Measurements from ENCODE around the gene SDK1. TPM values are rescaled to one million over a fixed set of nuclear protein-coding genes. Genes with fewer than 3 reads are reported as not detected.
"Not testable (repeated sequence)": the region's sequence is repeated elsewhere in the genome, so short reads cannot be mapped to it uniquely, and the experiment has no call there.

The SDK1 gene
- polyA plus RNA-seq, 2 of the 4 experiments (the other 2 are of a cell fraction) = 0.12 to 0.28 TPM

DNA sequence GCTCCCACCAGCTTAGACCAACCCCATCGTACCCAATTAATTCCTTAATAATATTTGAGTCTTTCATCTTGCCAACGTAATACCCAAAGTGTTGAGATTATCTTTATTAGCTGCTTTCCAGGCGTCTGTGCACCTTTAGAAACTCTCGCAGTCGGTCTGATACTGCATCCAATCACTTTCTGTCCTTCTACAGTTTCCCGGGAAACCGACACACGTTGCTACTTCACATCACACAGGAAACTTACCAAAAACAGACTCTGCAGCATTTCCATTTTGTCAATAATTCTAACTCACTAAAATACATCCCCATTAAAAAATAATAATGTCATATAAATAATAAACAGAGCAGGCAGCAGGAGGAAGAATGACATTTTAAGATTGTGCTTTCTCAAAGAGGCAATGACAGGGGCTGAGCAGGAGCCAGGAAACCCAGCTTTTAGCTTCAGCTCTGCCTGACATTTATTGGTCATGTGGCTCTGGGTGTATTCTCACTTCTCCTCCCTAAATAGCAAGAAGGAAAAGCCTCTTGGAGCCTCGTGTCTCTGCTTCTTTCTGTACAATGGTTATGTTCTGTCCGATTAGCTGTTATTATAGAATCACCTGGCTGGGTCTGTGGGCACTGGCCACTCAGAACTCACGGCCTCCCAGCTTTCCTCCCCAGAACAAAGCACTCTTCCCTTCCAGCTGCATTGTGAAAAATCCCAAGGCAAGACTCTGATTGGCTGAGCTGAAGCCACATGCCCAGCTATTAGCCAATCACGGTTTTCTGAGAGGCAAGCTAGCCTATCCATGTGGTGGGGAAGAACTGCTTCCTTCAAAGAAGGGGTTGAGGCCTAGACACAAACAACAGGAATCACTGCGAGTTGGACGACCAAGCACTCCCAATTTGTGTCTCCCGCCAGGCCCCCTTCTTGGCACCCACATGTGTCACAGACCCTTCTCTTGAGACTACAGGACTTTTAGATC lies 956.4 kb downstream of the SDK1 start:
- Histone ChIP-seq H3K27ac (no peak overlapping the region), H3K4me2 (no peak overlapping the region), H3K9me3 (0 out of 3 replicates have a peak, but pooled peaks cover 4% of the 10 kb centered on the region), H3K4me3 (no peak overlapping the region), H3K4me1 (no peaks in the 10 kb centered on the region)
- ATAC-seq = no peak
- DNase-seq (ENCODE audit: low read depth in 1 of 2, low spot score in 1 of 2) = no peak
- FAIRE-seq = no peak
- ChIA-PET CTCF (no interaction called here), POLR2A (no interaction called here)
- no peak for TF ChIP-seq NPAS2 (CRISPR knock-in tag; IDR thresholded peaks at IDR 0.05; ENCODE audit: borderline replicate concordance)
- TF ChIP-seq, protein P1, sequence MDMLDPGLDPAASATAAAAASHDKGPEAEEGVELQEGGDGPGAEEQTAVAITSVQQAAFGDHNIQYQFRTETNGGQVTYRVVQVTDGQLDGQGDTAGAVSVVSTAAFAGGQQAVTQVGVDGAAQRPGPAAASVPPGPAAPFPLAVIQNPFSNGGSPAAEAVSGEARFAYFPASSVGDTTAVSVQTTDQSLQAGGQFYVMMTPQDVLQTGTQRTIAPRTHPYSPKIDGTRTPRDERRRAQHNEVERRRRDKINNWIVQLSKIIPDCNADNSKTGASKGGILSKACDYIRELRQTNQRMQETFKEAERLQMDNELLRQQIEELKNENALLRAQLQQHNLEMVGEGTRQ (IDR thresholded peaks at IDR 0.05) = 0 out of 2 replicates have a peak, but pooled peaks have one; percentile 20
- 58% methylated on average over 15 of the region's 15 CpGs for WGBS (ENCODE audit: missing lambda C conversion rate)

DNA sequence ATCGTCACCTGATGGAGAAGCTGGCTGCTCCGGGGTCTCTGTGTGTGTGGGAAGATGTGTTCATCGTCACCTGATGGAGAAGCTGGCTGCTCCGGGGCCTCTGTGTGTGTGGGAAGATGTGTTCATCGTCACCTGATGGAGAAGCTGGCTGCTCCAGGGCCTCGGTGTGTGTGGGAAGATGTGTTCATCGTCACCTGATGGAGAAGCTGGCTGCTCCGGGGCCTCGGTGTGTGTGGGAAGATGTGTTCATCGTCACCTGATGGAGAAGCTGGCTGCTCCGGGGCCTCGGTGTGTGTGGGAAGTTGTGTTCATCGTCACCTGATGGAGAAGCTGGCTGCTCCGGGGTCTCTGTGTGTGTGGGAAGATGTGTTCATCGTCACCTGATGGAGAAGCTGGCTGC lies 959.1 kb downstream of the SDK1 start:
- FAIRE-seq; H3K4me1 ChIP-seq; H3K4me3 ChIP-seq; H3K27ac ChIP-seq; ATAC-seq; H3K9me3 ChIP-seq; H3K4me2 ChIP-seq; DNase-seq (ENCODE audit: low read depth in 1 of 2, low spot score in 1 of 2); POLR2A ChIA-PET: not testable (repeated sequence)
- WGBS (ENCODE audit: missing lambda C conversion rate) = 72% methylated on average over 5 of the region's 15 CpGs
- CTCF ChIA-PET = interaction anchor here (0.6 kb wide), 1 partner anchor 371 kb away, joined by 4 read pairs; no protein-coding TSS in a partner anchor

GRCh38 chr7:4260867-4261600 lies 960.0 kb downstream of the SDK1 start:
- CTCF ChIA-PET = interaction anchor here (0.5 to 0.6 kb wide), 2 partner anchors 370 to 622 kb away, joined by 3 to 4 read pairs; no protein-coding TSS in a partner anchor
- TF ChIP-seq EP300 (IDR thresholded peaks at IDR 0.05) (no peak), HOXB5 (CRISPR knock-in tag; IDR thresholded peaks at IDR 0.05) (no peak), CBX2 (IDR thresholded peaks at IDR 0.05; ENCODE audit: borderline replicate concordance, low read depth) (no peak), TP53 (CRISPR knock-in tag; IDR thresholded peaks at IDR 0.05) (no peak), RAD21 (conservative IDR thresholded peaks at IDR 0.05 in 1 of 2, IDR thresholded peaks at IDR 0.05 in 1 of 2) (no peak), GATA3 (IDR thresholded peaks at IDR 0.05; ENCODE audit: borderline replicate concordance) (no peak), JUNB (IDR thresholded peaks at IDR 0.05) (no peak)
- TF ChIP-seq, protein P2, sequence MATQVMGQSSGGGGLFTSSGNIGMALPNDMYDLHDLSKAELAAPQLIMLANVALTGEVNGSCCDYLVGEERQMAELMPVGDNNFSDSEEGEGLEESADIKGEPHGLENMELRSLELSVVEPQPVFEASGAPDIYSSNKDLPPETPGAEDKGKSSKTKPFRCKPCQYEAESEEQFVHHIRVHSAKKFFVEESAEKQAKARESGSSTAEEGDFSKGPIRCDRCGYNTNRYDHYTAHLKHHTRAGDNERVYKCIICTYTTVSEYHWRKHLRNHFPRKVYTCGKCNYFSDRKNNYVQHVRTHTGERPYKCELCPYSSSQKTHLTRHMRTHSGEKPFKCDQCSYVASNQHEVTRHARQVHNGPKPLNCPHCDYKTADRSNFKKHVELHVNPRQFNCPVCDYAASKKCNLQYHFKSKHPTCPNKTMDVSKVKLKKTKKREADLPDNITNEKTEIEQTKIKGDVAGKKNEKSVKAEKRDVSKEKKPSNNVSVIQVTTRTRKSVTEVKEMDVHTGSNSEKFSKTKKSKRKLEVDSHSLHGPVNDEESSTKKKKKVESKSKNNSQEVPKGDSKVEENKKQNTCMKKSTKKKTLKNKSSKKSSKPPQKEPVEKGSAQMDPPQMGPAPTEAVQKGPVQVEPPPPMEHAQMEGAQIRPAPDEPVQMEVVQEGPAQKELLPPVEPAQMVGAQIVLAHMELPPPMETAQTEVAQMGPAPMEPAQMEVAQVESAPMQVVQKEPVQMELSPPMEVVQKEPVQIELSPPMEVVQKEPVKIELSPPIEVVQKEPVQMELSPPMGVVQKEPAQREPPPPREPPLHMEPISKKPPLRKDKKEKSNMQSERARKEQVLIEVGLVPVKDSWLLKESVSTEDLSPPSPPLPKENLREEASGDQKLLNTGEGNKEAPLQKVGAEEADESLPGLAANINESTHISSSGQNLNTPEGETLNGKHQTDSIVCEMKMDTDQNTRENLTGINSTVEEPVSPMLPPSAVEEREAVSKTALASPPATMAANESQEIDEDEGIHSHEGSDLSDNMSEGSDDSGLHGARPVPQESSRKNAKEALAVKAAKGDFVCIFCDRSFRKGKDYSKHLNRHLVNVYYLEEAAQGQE (IDR thresholded peaks at IDR 0.05) = no peak
- TF ChIP-seq, protein P3, sequence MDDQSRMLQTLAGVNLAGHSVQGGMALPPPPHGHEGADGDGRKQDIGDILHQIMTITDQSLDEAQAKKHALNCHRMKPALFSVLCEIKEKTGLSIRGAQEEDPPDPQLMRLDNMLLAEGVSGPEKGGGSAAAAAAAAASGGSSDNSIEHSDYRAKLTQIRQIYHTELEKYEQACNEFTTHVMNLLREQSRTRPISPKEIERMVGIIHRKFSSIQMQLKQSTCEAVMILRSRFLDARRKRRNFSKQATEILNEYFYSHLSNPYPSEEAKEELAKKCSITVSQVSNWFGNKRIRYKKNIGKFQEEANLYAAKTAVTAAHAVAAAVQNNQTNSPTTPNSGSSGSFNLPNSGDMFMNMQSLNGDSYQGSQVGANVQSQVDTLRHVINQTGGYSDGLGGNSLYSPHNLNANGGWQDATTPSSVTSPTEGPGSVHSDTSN (IDR thresholded peaks at IDR 0.05) = no peak
- FAIRE-seq = no peak
- POLR2A ChIA-PET = interaction anchor here (0.6 kb wide), 1 partner anchor 126 kb away, joined by 7 read pairs; no protein-coding TSS in a partner anchor
- H3K4me3 ChIP-seq = no peak overlapping the region
- H3K4me2 ChIP-seq = no peak overlapping the region
- 0 out of 3 replicates have a peak, but pooled peaks cover 4% of the 10 kb centered on the region for H3K9me3 ChIP-seq
- DNase-seq (ENCODE audit: low read depth in 1 of 2, low spot score in 1 of 2) = no peak
- peak; percentile 55 to 56; a peak in 3 of 6 replicates for ATAC-seq
- H3K27ac ChIP-seq = no peak overlapping the region
- no peaks in the 10 kb centered on the region for H3K4me1 ChIP-seq
- 46% methylated on average over 16 of the region's 19 CpGs for WGBS (ENCODE audit: missing lambda C conversion rate)

Measured in A549 (cell line).